GM19463 (cell line): Measurements from ENCODE around the gene MACIR.
"Not testable (repeated sequence)": the region's sequence is repeated elsewhere in the genome, so short reads cannot be mapped to it uniquely, and the experiment has no call there.

Experiments
- ATAC-seq: cut with Tn5 transposase; IDR thresholded peaks from one replicate; pipeline ENCODE4 v1.9.1; 2021; ENCODE audit warnings: mild to moderate bottlenecking, moderate library complexity; ENCODE audit not compliant: unreplicated experiment

The MACIR gene

GRCh38 chr5:103258368-103258956 lies at the start of gene MACIR:
Gene MACIR, plus strand, starts transcription at chr5:103258763. Its CDS starts 17,157 bp downstream, at chr5:103275920.
- ATAC-seq: peak; percentile 76

GRCh38 chr5:103209065-103209464 lies 49.5 kb upstream of the MACIR start:
- ATAC-seq: no peak

- ATAC-seq: no peak
Measured at GRCh38 chr5:103210952-103211351, 47.6 kb upstream of the MACIR start.

- ATAC-seq: peak; percentile 84
Measured at GRCh38 chr5:103211576-103212561, 46.7 kb upstream of the MACIR start.

GRCh38 chr5:103216137-103216536 lies 42.4 kb upstream of the MACIR start:
- ATAC-seq: no peak

GRCh38 chr5:103216697-103217096 lies 41.9 kb upstream of the MACIR start:
- no peak for ATAC-seq

- ATAC-seq: no peak
Measured at GRCh38 chr5:103217101-103217500, 41.5 kb upstream of the MACIR start.

- ATAC-seq: no peak
Measured at GRCh38 chr5:103218164-103218563, 40.4 kb upstream of the MACIR start.

GRCh38 chr5:103219074-103219473 lies 39.5 kb upstream of the MACIR start:
- not testable (repeated sequence) for ATAC-seq

- ATAC-seq: no peak
Measured at GRCh38 chr5:103223031-103223955, 35.3 kb upstream of the MACIR start.

GRCh38 chr5:103224118-103224893 lies 34.3 kb upstream of the MACIR start:
- ATAC-seq: peak; percentile 89

- ATAC-seq: no peak
Measured at GRCh38 chr5:103224894-103225246, 33.7 kb upstream of the MACIR start.

GRCh38 chr5:103228061-103228460 lies 30.5 kb upstream of the MACIR start:
- no peak for ATAC-seq

- no peak for ATAC-seq
Measured at GRCh38 chr5:103228588-103228987, 30.0 kb upstream of the MACIR start.

- ATAC-seq: peak; percentile 81
Measured at GRCh38 chr5:103232393-103232999, 26.1 kb upstream of the MACIR start.

GRCh38 chr5:103234239-103234975 lies 24.2 kb upstream of the MACIR start:
- ATAC-seq: no peak

GRCh38 chr5:103235891-103236290 lies 22.7 kb upstream of the MACIR start:
- no peak for ATAC-seq

- ATAC-seq: no peak
Measured at GRCh38 chr5:103237778-103238177, 20.8 kb upstream of the MACIR start.

GRCh38 chr5:103243665-103244064 lies 14.9 kb upstream of the MACIR start:
- ATAC-seq: no peak
